Activated T-cell treated with anti-CD3 and anti-CD28 coated beads, Interleukin-2, amount 50 U/mL, for 24 hours (primary cell): ENCODE results near the gene ONECUT1.
"Not testable (repeated sequence)": the region's sequence is repeated elsewhere in the genome, so short reads cannot be mapped to it uniquely, and the experiment has no call there.

Experiments used
- DNase-seq: peaks from one replicate; pipeline ENCODE4 v3.0.0-alpha.2; 2020
- H3K27ac Mint-ChIP-seq: 2 replicates; pipeline ENCODE4 v1.8.0; 2020; ENCODE audit warnings: mild to moderate bottlenecking, mixed read lengths
- H3K27me3 Mint-ChIP-seq: 2 replicates; pipeline ENCODE4 v1.8.0; 2020; ENCODE audit warnings: mixed read lengths
- H3K36me3 Mint-ChIP-seq: 2 replicates; pipeline ENCODE4 v1.8.0; 2020; ENCODE audit warnings: low read depth, mixed read lengths
- H3K4me1 Mint-ChIP-seq: 2 replicates; pipeline ENCODE4 v1.8.0; 2020; ENCODE audit warnings: low read depth, mixed read lengths
- H3K4me3 Mint-ChIP-seq: 2 replicates; pipeline ENCODE4 v1.8.0; 2020; ENCODE audit warnings: mild to moderate bottlenecking, moderate library complexity, mixed read lengths
- H3K9me3 Mint-ChIP-seq: 2 replicates; pipeline ENCODE4 v1.8.0; 2020; ENCODE audit warnings: mixed read lengths

Gene ONECUT1

DNA sequence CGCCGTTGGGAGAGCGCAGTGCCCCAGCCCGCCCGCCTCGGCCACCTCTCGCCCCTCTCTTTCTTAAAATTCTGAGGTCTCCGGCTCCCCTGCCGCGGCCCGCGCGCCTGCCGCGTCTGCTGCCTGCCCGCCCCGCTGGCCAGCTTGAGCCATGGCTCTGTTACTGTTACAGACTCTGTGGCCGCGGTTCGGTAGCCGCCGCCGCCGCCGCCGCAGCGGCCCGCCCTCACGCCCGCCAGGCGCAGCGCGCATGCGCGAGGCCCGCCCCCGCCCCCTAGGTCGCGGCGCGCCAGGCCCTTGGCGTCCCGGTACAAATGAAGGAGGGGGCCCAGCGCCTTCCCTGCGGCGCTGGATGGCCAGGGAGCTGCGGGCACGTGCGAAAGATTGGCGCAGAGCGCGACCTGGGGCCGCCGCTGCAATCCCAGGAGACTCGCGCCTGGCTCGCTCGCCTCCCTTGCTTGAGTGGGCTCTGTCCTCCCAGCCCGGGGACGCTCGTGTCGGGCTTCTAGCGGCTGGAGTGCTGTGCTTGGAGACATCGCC lies at the start of gene ONECUT1:
ONECUT1 (minus strand) TSS at position 168 of the 540 bp plus-strand sequence. CDS start 452 bp downstream, outside the sequence.
- peak within 1 kb of the TSS; percentile 71 for H3K4me3 Mint-ChIP-seq
- no peaks in the 10 kb centered on the region for H3K36me3 Mint-ChIP-seq
- no peaks in the 10 kb centered on the region for H3K9me3 Mint-ChIP-seq
- H3K27ac Mint-ChIP-seq: no peak within 1 kb of the TSS
- peak; percentile 80 for DNase-seq
- peaks cover 95% of the 10 kb centered on the region for H3K27me3 Mint-ChIP-seq
- H3K4me1 Mint-ChIP-seq: peaks cover 41% of the 10 kb centered on the region

DNA sequence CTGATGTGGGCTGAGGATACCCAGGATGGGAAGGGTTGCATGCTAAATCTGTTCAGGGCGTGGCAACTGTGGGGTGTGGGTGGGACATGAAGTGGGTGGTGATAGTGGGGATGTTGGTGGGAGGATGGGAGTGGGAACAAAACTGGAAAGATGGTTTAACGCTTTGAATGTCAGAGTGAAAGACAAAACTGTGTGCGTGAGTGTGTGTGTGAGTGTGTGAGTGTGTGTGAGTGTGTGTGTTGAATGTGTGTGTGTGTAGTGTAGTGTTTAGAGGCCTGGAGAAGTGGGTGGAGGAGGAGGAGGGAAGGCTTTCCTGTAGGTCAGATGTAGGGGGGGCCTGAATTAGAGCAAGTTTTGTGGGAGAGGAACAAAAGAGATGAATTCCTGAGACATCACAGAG lies 44.2 kb upstream of the ONECUT1 start:
- peaks cover 16% of the 10 kb centered on the region for H3K27me3 Mint-ChIP-seq
- H3K27ac Mint-ChIP-seq: no peak overlapping the region
- no peaks in the 10 kb centered on the region for H3K4me1 Mint-ChIP-seq
- DNase-seq: no peak
- H3K36me3 Mint-ChIP-seq: no peaks in the 10 kb centered on the region
- H3K9me3 Mint-ChIP-seq: no peaks in the 10 kb centered on the region
- no peak overlapping the region for H3K4me3 Mint-ChIP-seq

DNA sequence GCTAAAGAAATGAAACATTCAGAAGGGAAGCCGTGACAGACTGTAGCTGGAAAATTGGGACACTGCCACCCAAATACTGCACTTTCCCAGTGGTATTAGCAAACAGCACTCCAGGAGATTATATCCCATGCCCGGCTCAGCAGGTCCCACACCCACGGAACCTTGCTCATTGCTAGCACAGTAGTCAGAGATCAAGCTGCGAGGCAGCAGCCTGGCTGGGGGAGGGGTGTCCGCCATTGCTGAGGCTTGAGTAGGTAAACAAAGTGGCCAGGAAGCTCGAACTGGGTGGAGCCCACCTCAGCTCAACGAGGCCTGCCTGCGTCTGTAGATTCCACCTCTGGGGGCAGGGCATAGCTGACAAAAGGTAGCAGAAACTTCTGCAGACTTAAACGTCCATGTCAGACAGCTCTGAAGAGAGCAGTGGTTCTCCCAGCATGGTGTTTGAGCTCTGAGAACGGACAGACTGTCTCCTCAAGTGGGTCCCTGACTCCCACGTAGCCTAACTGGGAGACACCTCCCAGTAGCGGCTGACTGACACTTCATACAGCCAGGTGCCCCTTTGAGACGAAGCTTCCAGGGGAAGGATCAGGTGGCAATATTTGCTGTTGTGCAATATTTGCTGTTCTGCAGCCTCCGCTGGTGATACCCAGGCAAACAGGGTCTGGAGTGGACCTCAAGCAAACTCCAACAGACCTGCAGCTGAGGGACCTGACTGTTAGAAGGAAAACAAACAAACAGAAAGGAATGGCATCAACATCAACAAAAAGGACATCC lies 34.2 kb upstream of the ONECUT1 start:
- not testable (repeated sequence) for DNase-seq, H3K9me3 Mint-ChIP-seq, H3K4me1 Mint-ChIP-seq, H3K36me3 Mint-ChIP-seq, H3K27ac Mint-ChIP-seq, H3K4me3 Mint-ChIP-seq
- peaks cover 59% of the 10 kb centered on the region for H3K27me3 Mint-ChIP-seq

DNA sequence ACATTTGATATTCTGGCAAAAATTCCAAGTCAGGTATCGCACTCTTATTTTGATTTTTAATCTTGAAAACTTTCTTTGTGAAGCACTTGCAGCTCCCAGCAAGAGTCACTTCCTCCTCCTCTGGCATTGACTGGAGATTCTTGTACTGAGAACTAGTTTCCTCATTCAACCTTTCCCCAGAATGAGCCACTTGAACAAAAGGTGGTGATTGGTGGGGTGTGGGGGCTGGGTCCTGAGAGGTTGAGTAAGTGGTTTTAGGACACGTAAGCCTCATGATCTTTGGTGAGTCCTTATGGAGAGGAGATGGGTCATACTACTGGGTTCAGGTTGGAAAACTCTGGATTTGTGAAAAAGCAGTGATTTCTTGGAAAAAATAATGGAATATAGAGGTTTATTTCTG lies 32.3 kb upstream of the ONECUT1 start:
- H3K4me1 Mint-ChIP-seq: no peaks in the 10 kb centered on the region
- H3K36me3 Mint-ChIP-seq: no peaks in the 10 kb centered on the region
- no peak for DNase-seq
- H3K27ac Mint-ChIP-seq: no peak overlapping the region
- H3K27me3 Mint-ChIP-seq: peaks cover 69% of the 10 kb centered on the region
- no peak overlapping the region for H3K4me3 Mint-ChIP-seq
- H3K9me3 Mint-ChIP-seq: peaks cover 3% of the 10 kb centered on the region

GRCh38 chr15:52819253-52819652 lies 29.1 kb upstream of the ONECUT1 start:
- no peaks in the 10 kb centered on the region for H3K4me1 Mint-ChIP-seq
- H3K27me3 Mint-ChIP-seq: peaks cover 79% of the 10 kb centered on the region
- no peak overlapping the region for H3K27ac Mint-ChIP-seq
- no peak for DNase-seq
- no peak overlapping the region for H3K4me3 Mint-ChIP-seq
- peaks cover 8% of the 10 kb centered on the region for H3K9me3 Mint-ChIP-seq
- no peaks in the 10 kb centered on the region for H3K36me3 Mint-ChIP-seq

DNA sequence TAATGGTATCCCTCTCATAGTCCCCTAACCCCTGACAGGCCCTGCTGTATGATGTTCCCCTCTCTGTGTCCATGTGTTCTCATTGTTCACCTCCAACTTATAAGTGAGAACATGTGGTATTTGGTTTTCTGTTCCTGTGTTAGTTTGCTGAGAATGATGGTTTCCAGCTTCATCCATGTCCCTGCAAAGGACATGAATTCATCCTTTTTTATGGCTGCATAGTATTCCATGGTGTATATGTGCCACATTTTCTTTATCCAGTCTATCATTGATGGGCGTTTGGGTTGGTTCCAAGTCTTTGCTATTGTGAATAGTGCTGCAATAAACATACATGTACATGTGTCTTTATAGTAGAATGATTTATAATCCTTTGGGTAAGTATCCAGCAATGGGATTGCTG lies 25.8 kb upstream of the ONECUT1 start:
- H3K36me3 Mint-ChIP-seq: not testable (repeated sequence)

DNA sequence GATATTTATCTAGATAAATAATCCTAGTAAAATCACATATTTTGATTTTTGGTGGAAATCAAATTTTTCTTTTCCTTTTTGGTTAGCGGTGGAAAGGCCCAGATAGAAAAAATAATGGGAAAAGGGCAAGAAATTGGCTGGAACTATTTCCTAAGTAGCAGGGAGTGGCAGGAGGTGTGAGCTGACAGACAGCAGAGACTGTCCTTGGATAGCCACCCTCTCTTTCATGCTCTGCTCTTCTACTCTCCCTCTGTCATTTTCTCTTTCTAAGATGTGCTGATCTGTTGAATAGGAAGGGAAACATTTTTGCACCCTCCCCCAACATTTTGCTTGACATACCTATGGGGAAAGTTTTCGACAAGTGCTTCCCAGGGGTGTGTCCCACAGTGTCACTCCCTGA lies 18.9 kb upstream of the ONECUT1 start:
- Mint-ChIP-seq H3K27ac (no peak overlapping the region), H3K27me3 (peaks cover 68% of the 10 kb centered on the region), H3K36me3 (no peaks in the 10 kb centered on the region), H3K9me3 (no peaks in the 10 kb centered on the region), H3K4me1 (peaks cover 8% of the 10 kb centered on the region), H3K4me3 (no peak overlapping the region)
- no peak for DNase-seq

More for the DNA sequence above, 25.8 kb upstream of the ONECUT1 start:
- H3K4me3 Mint-ChIP-seq, DNase-seq, H3K4me1 Mint-ChIP-seq, H3K9me3 Mint-ChIP-seq, H3K27ac Mint-ChIP-seq: not testable (repeated sequence)
- peaks cover 73% of the 10 kb centered on the region for H3K27me3 Mint-ChIP-seq

DNA sequence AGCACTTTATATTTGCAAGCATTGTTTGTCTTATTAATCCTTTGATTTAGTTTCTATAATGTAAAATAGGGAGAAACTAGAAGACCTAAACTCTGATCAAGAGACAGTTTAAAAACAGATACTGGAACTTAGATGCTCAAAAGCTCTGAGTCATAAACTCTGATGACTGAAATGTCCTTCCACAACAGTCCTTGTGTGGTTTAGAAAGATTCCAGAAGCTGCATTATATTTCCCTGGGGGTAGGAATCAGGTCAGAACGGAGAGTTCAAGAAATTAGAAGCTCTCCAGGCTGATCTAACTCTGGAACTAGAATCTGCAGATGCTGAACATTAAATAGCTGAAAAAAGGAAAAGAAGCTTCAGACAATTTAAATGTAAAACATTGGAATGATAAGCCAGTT lies 18.3 kb upstream of the ONECUT1 start:
- H3K4me1 Mint-ChIP-seq: peaks cover 12% of the 10 kb centered on the region
- no peaks in the 10 kb centered on the region for H3K36me3 Mint-ChIP-seq
- H3K9me3 Mint-ChIP-seq: no peaks in the 10 kb centered on the region
- DNase-seq: no peak
- no peak overlapping the region for H3K27ac Mint-ChIP-seq
- H3K4me3 Mint-ChIP-seq: no peak overlapping the region
- peaks cover 72% of the 10 kb centered on the region for H3K27me3 Mint-ChIP-seq

DNA sequence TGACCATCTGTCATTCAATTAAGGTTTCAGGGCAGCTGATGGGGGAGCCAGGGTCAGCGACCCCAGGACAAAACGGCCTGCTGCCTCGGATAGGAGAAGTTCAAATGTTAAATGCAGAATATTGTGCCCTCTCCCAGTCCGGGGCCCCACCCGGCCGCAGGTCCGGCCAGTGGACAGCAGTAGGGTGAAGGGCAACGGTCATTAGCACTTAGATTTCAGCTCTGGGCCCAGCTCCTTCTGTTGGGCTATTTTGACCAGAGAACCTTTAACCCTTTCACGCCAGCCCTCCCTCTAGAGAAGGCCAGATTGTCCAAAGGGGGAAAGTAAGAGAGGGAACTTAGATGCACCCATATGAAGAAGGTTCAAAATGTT lies 16.1 kb upstream of the ONECUT1 start:
- H3K4me1 Mint-ChIP-seq: peaks cover 15% of the 10 kb centered on the region
- no peaks in the 10 kb centered on the region for H3K36me3 Mint-ChIP-seq
- H3K4me3 Mint-ChIP-seq: no peak overlapping the region
- no peaks in the 10 kb centered on the region for H3K9me3 Mint-ChIP-seq
- H3K27me3 Mint-ChIP-seq: peaks cover 80% of the 10 kb centered on the region
- no peak for DNase-seq
- no peak overlapping the region for H3K27ac Mint-ChIP-seq

DNA sequence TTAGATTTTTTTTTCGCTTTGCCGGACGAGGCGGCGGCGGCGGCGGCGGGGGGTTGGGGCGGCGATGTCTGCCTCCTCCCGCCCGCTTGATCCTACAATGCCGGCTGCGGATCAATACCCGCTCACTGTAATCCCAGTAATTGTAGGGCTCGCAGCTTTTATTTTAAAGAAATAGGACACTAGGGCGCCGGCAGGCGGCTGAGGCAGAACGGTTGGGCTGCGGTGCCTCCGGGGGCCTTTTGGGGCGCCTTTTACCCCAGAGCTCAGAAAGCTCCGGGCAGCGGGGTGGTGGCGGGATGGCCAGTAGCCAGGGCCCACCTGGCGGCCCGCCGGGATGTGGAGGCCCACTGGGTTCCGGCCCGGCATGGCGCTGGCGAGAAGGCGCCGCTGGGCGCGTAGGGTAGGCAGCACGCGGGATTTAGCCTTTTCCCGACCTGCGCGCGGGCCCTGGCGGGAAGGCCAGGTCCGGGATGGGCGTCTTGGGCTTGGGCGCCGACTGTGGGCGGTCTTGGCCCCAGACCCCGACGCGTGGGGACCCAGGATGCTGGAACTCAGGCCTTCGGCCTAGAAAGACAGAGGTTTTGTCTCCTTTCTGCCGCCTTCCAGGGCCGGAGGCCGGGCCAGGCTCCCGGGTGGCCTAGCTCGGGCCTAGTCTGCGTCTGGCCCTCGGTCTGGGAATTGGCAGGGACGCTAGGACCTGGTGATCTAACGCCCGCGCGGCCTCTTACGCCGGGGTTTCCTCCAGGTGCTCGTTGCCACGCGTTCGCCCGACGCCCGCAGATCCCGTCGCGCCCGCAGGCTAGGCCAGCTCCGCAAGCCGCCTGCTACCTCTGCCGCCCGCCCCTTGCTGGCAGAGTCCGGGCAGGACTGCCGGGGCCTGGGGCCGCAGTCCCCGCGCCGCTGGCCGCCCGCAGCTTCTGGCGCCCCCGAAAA lies 15.5 kb upstream of the ONECUT1 start:
- peak; percentile 57 for DNase-seq
- peaks cover 80% of the 10 kb centered on the region for H3K27me3 Mint-ChIP-seq
- H3K9me3 Mint-ChIP-seq: no peaks in the 10 kb centered on the region
- H3K4me3 Mint-ChIP-seq: peak overlapping the region; percentile 45
- H3K4me1 Mint-ChIP-seq: peaks cover 19% of the 10 kb centered on the region
- H3K36me3 Mint-ChIP-seq: no peaks in the 10 kb centered on the region
- H3K27ac Mint-ChIP-seq: no peak overlapping the region

GRCh38 chr15:52804526-52805081 lies 14.5 kb upstream of the ONECUT1 start:
- Mint-ChIP-seq H3K27ac (no peak overlapping the region), H3K27me3 (peaks cover 87% of the 10 kb centered on the region), H3K4me3 (peak overlapping the region; percentile 71), H3K4me1 (peaks cover 24% of the 10 kb centered on the region), H3K9me3 (no peaks in the 10 kb centered on the region), H3K36me3 (no peaks in the 10 kb centered on the region)
- DNase-seq: peak; percentile 33

- Mint-ChIP-seq H3K27me3 (peaks cover 87% of the 10 kb centered on the region), H3K36me3 (no peaks in the 10 kb centered on the region), H3K9me3 (no peaks in the 10 kb centered on the region), H3K4me3 (peak overlapping the region; percentile 71), H3K27ac (no peak overlapping the region), H3K4me1 (peaks cover 28% of the 10 kb centered on the region)
- peak; percentile 35 for DNase-seq
These were observed 13.6 kb upstream of the ONECUT1 start for GRCh38 chr15:52803467-52804306.

GRCh38 chr15:52803108-52803466 lies 13.0 kb upstream of the ONECUT1 start:
- Mint-ChIP-seq H3K36me3 (no peaks in the 10 kb centered on the region), H3K4me1 (peaks cover 30% of the 10 kb centered on the region), H3K27me3 (peaks cover 87% of the 10 kb centered on the region), H3K4me3 (no peak overlapping the region), H3K9me3 (no peaks in the 10 kb centered on the region), H3K27ac (no peak overlapping the region)
- no peak for DNase-seq

DNA sequence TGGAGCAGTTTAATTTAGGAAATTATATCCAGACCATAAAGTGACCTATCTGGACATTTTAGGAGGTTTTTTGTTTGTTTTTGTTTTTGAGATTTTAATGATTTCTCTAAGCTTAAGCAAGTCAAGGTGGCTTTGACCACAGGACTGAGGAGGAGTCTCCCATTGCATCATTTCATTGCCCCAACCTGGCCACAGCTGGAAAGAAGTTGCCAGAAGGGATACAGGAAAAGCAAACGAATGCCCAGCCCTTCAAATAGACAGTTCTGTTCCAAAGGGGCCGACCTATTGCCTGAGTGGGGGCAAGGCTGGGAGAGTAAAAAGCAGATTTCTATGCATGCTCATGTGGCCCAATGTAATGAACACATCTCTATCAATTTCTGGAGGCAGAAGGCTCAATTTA lies 12.0 kb upstream of the ONECUT1 start:
- no peaks in the 10 kb centered on the region for H3K9me3 Mint-ChIP-seq
- no peaks in the 10 kb centered on the region for H3K36me3 Mint-ChIP-seq
- H3K4me1 Mint-ChIP-seq: peaks cover 34% of the 10 kb centered on the region
- no peak overlapping the region for H3K27ac Mint-ChIP-seq
- no peak overlapping the region for H3K4me3 Mint-ChIP-seq
- DNase-seq: no peak
- H3K27me3 Mint-ChIP-seq: peaks cover 86% of the 10 kb centered on the region
